HG02970 (cell line): Measurements from ENCODE around the gene IPO8.
"Not testable (repeated sequence)": the region's sequence is repeated elsewhere in the genome, so short reads cannot be mapped to it uniquely, and the experiment has no call there.

Experiments used
- ATAC-seq: cut with Tn5 transposase; IDR thresholded peaks from one replicate; pipeline ENCODE4 v1.9.1; 2021; ENCODE audit warnings: mild to moderate bottlenecking, moderate library complexity, moderate number of reproducible peaks; ENCODE audit not compliant: unreplicated experiment, low FRiP score

The IPO8 gene

DNA sequence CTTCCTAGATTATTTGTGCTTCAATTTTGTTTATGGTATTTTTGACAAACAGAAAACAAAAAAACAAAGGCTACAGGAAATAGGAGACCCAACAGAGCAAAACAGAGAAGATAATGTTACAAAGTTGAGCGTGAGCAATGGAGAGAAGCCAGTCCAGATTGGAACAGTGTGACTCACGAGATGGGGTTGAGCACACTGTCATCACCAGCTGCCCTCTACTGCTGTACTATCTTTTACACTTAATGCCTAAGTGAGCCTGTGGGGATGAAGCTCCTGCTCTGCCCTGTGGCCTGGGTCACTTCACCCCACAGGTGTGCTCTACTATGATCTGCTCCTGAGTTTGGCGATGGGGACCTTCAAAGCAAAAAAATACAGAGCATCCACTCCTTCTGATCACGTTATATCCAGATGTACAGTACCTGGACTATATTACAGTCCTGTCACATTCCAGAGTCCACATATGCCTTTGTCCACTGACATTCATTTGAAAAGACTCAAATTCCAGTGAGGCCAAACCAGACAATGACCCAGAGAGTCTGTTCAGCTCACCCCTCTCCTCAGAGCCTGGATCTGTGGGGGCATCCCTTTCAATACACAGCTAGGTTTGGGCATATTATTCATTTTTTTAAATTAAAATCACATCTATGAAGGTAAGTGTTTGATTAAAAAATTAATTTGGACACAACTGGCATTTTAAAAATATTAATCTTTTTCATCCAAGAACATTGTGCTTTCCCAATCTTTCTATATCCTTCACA, 4.4 kb downstream of the IPO8 start:
- ATAC-seq: no peak

- no peak for ATAC-seq
Observed at GRCh38 chr12:30687265-30687986, 8.2 kb downstream of the IPO8 start.

- ATAC-seq: no peak
Observed at GRCh38 chr12:30679241-30679640, 16.4 kb downstream of the IPO8 start.

DNA sequence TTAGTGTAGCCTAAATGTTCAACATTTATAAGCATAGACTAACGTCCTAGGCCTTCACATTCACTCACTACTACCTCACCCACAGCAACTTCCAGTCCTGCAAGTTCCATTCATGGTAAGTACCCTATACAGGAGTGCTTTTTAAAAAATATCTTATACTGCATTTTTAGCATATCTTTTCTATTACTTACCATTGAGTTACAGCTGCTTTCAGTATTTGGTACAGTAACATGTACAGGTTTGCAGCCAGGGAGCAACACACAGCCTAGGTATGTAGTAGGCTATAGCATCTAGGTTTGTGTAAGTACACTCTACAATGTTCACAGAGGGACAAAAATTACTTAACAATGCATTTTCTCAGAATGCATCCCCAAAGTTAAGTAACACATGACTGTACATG, 17.4 kb downstream of the IPO8 start:
- no peak for ATAC-seq

GRCh38 chr12:30661210-30661609, 34.5 kb downstream of the IPO8 start:
- no peak for ATAC-seq

GRCh38 chr12:30652034-30652696, 43.5 kb downstream of the IPO8 start:
- ATAC-seq: no peak

DNA sequence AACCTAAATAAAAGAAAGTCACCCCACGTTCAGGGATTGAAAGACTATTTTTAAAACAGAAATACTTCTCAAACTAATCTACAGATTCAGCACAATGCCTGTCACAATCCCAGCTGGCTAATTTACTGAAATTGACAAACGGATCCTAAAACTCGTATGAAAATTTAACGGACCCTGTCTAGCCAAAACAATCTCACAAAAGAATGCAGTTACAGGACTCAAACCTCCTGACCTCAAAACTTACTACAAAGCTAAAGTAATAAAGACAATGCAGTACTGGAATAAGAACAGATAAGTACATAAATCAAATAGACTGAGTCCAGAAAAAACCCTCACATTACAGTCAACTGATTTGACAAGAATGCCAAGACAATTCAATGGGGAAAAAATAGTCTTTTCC, 48.8 kb downstream of the IPO8 start:
- no peak for ATAC-seq

DNA sequence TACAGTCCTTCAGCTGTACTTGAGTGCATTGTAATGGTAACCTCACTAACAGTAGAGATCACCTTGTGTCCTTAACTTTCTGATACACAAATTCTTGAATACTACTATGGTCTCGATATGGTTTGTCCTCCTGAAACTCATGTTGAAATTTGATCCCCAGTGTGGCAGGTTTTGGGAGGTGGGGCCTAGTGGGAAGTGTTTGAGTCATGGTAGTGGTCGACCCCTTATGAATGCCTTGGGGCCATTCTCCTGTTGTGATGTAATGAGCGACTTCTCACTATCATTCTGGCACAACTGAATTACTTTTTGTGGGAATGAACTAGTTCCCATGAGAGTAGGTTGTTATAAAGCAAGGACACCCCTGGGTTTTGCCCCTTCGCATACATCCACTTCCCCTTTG, 52.3 kb downstream of the IPO8 start:
- no peak for ATAC-seq

DNA sequence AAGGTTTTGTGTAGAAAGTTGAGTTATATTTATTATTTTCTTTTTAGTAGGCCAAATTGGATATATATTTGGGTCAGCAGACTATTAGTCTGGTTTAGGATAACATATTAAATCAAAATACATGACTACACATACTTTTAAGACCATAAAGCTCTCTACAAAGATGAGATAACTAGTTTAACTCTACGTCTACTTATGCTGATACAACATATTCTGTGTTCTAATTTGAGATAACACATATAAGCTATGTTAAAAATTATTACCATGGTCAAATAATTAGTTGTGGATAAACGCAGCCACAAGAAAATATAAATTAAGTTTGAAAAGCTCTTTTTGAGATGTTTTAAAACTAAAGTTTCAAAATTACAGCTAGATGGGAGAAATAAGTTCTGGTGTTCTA, 55.3 kb downstream of the IPO8 start:
- ATAC-seq: no peak

DNA sequence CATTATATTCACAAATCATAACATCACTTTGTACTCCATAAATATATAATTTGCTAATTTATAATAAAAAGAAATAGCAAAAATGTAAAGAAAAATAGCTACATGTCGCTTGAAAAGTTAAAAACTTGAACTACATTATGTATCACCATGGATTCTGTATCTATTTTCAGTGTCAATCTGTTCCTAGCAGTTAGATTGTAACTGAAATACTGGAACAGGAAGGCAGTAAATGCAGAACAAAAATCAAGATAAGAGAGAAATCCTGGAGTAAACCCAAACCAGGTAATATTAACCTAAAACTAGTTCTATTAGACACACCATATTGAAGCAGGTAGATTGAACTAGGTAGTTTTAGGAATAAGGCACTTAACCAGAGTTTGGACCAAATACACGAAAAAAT, 60.3 kb downstream of the IPO8 start:
- ATAC-seq: no peak

DNA sequence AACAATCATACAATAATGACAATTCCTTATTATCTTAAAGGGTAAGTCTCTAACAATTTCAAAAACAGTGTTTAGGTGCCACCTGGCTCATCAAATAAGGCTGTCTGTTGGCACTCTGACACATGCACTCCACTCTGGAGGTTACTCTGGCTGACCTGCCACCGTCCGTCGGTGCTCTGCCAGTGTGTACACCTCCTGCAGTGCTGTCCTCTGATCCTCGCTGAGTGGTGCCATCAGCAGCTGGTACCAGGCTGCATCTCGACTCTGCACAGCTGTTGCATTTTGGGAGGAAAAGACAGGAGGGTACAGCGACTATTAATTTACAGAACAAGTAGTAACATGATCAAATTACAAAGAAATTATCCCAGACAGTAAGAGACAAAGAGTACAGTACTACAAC, 63.9 kb downstream of the IPO8 start:
- no peak for ATAC-seq

DNA sequence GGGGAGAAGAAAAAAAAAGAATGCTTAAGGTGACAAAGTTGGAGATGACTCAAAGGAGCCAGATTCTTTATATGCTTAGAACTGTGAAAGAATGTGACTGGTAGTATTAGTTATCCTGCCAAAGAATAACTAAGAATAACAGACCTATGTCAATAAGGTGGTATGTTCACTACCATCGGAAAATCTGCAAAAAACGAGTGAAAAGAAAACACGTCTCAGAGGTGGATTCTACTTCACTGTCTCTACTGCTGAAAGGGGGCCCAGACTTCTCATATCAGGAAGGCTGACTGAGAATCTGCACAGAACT, 64.7 kb downstream of the IPO8 start:
- no peak for ATAC-seq

- no peak for ATAC-seq
Observed at GRCh38 chr12:30630076-30630978, 65.3 kb downstream of the IPO8 start.

DNA sequence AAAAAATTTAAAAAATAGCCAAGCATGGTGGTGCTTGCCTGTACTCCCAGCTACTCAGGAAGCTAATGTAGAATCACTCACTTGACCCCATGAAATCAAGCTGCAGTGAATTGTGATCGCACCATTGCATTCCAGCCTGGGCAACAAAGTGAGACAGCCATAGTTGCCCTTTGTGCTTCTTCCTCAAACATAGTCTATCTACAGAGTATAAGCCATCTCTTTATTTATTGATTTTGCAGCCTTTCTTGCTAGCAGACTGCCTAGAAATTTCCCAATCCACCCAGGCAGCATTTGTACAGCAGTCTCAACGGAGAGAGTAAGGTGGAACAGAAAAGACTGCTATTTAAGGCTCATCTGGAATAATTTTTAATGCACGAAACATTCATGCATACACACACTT, 68.8 kb downstream of the IPO8 start:
- no peak for ATAC-seq

DNA sequence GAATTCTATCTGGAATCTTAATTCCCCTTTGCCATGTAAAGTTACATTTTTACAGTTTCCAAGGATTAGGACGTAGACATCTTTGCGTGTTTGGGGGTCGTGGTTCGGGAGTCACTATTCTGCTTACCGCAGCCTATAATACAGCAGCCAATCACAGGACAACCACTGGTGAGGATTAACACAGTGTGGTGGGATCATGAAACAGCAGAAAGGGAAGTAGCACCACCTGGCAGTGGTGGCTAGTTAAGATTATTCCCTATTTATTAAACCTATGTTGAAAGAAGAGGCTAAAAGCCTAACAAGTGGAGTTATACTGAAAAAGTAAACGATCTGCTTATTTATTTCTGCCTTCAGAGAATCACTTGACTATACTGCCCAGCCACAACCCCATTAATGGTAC, 71.7 kb downstream of the IPO8 start:
- ATAC-seq: no peak

- ATAC-seq: no peak
Observed at GRCh38 chr12:30622509-30622908, 73.2 kb downstream of the IPO8 start.

DNA sequence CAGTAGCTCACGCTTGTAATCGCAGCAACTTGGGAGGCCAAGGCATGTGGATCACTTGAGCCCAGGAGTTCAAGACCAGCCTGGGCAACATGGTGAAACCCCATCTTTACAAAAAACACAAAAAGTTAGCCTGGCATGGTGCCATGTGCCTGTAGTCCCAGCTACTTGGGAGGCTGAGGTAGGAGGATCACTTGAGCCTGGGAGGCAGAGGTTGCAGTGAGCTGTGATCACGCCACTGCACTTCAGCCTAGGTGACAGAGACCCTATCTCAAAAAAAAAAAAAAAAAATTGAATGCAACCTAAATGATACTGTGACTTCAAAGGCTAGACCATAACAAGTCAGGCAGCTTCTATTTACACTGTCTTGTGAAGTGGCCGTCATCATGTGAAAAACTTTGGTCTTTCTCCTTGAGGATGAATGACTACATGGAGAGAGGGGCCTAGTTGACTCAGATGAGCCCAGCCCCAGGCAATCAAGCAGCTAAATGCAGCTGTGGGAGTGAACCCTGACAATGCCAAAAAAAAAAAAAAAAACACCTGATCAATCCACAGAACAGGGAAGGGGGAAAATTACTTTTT, 73.9 kb downstream of the IPO8 start:
- not testable (repeated sequence) for ATAC-seq

GRCh38 chr12:30617346-30618016, 78.2 kb downstream of the IPO8 start:
- ATAC-seq: no peak

DNA sequence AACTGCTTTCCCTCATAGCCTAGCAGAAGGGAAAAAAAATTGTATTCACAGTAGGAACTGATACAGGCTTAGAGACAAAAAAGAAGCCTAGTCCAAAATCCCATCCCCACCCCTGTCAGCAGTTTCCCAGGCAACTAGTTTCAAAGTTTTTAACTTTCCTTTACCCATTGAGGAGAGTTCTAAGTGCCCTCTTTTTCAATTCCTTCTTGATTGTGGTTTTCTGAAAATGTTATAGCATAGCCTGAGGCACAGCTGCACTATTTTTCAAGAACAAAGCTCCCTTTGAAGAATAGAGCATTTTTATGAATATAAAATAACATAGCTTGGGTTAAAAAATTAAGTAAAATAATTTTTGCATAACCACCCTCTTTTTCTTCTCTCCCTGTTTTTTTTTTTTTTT, 81.6 kb downstream of the IPO8 start:
- no peak for ATAC-seq
